Psoas muscle (tissue), 8 donors: Measurements from ENCODE around the gene SMCP. TPM values are rescaled to one million over a fixed set of nuclear protein-coding genes. Genes with fewer than 3 reads are reported as not detected.

Experiments
- ATAC-seq, 4 donors: fragments of 200-7000 bp; cut with Tn5 transposase; one replicate each; pipeline ENCODE4 v1.9.1; 2020; ENCODE audit warnings: moderate library complexity in 3 of 4, mild to moderate bottlenecking in 2 of 4
- DNase-seq, 2 donors: peaks; one replicate each; pipeline ENCODE4 v3.0.0-alpha.2; 2020
- H3K27ac ChIP-seq: fragments of 200-600 bp; one replicate; pipeline ENCODE4 v1.8.0; 2022
- H3K27me3 ChIP-seq, 3 donors: fragments of 200-600 bp in 1 of 3; one replicate each; pipeline versions ENCODE4 v1.6.1 to v1.8.0; 2013 to 2022; ENCODE audit warnings: low read length in 2 of 3, mild to moderate bottlenecking in 2 of 3, moderate library complexity in 1 of 3; ENCODE audit not compliant: insufficient read depth in 3 of 3
- H3K36me3 ChIP-seq, 2 donors: fragments of 200-600 bp in 1 of 2; one replicate each; pipeline versions ENCODE4 v1.6.1 to v1.8.0; 2013 to 2022; ENCODE audit warnings: low read depth in 1 of 2, mild to moderate bottlenecking in 1 of 2, moderate library complexity in 1 of 2; ENCODE audit not compliant: insufficient read depth in 1 of 2
- H3K4me1 ChIP-seq: fragments of 200-600 bp; one replicate; pipeline ENCODE4 v1.8.0; 2022
- H3K4me3 ChIP-seq: fragments of 200-600 bp; one replicate; pipeline ENCODE4 v1.8.0; 2022; ENCODE audit warnings: mild to moderate bottlenecking
- H3K9me3 ChIP-seq: fragments of 200-600 bp; one replicate; pipeline ENCODE4 v1.8.0; 2022
- WGBS, 3 donors: extraction: QIAGEN DNeasy Blood & Tissue Kit; methylation state at CpG; one replicate each; pipeline versions ENCODE4 v1.1.6 to v1.1.7; 2013; 5-methylcytosine and 5-hydroxymethylcytosine counted together
- intact Hi-C, 2 donors: fragments of 100-400 bp; cut with DNase I; formaldehyde crosslinking; loops; one replicate each; pipeline versions ENCODE4 v1.11.0 to v1.14.2; 2022
- long read RNA-seq, 2 donors: library from polyadenylated mRNA; unstranded; transcript quantifications; one replicate each; pipeline ENCODE4 v2.0.0, GENCODE V29; 2021
- polyA plus RNA-seq, 3 donors: library from polyadenylated mRNA; stranded (reverse); fragments of 200-250 nt; gene quantifications; one replicate each; pipeline ENCODE4 v1.2.3, GENCODE V29; 2013
- total RNA-seq, 4 donors: library from RNA; stranded (reverse); fragmentation: NEBNext Ultra II Directional in 2 of 4; extraction: Animal tissue kit (Norgen Biotek cat#: 25700) in 2 of 4; gene quantifications; one replicate each; pipeline versions ENCODE4 v1.2.1 to v1.2.4, GENCODE V29; 2021 to 2023
- TF ChIP-seq, protein P1 (sequence below): fragments of 200-600 bp; IDR thresholded peaks from one replicate; pipeline ENCODE4 v1.8.0; 2022; ENCODE audit warnings: antibody characterized with exemption
- donor health status: healthy with polysubstance abuse.
- donor health status: DM: no; HTN: no; CAD: no; lungs with moderate emphysema.
- donor health status: Bipolar disorder and iron deficiency.
- donor health status: healthy.
- donor health status: DM: yes; HTN: yes; CAD: no.
- donor health status: DM: no; HTN: no; CAD: no.
- donor health status: DM: no; HTN: no; CAD: no.
- donor health status: DM: yes; HTN: yes; CAD: no.

Gene SMCP, protein sequence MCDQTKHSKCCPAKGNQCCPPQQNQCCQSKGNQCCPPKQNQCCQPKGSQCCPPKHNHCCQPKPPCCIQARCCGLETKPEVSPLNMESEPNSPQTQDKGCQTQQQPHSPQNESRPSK
- total RNA-seq = not detected
- not detected for polyA plus RNA-seq
- long read RNA-seq, donor 1 = 0 reads
- long read RNA-seq, donor 2 = 0 reads

GRCh38 chr1:152878042-152878441, at the start of gene SMCP:
Gene SMCP (plus strand): TSS chr1:152878322. CDS start chr1:152884423, 6,101 bp downstream.
- Histone ChIP-seq H3K4me1 (no peaks in the 10 kb centered on the region), H3K9me3 (no peaks in the 10 kb centered on the region), H3K27me3 (no peaks in the 10 kb centered on the region), H3K4me3 (no peak within 1 kb of the TSS), H3K36me3 (no peaks in the 10 kb centered on the region), H3K27ac (no peak within 1 kb of the TSS)
- DNase-seq (no peak), ATAC-seq (no peak)
- intact Hi-C loops = no loop called here
- TF ChIP-seq, protein P1, sequence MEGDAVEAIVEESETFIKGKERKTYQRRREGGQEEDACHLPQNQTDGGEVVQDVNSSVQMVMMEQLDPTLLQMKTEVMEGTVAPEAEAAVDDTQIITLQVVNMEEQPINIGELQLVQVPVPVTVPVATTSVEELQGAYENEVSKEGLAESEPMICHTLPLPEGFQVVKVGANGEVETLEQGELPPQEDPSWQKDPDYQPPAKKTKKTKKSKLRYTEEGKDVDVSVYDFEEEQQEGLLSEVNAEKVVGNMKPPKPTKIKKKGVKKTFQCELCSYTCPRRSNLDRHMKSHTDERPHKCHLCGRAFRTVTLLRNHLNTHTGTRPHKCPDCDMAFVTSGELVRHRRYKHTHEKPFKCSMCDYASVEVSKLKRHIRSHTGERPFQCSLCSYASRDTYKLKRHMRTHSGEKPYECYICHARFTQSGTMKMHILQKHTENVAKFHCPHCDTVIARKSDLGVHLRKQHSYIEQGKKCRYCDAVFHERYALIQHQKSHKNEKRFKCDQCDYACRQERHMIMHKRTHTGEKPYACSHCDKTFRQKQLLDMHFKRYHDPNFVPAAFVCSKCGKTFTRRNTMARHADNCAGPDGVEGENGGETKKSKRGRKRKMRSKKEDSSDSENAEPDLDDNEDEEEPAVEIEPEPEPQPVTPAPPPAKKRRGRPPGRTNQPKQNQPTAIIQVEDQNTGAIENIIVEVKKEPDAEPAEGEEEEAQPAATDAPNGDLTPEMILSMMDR = no peak
- 0 to 7% (median 4%) methylated on average over 1 of the region's 1 CpG for WGBS, 3 donors

GRCh38 chr1:152836870-152837269, 41.3 kb upstream of the SMCP start:
- Histone ChIP-seq H3K4me3 (no peak overlapping the region), H3K36me3 (no peaks in the 10 kb centered on the region), H3K27me3 (no peaks in the 10 kb centered on the region), H3K9me3 (no peaks in the 10 kb centered on the region), H3K27ac (no peak overlapping the region), H3K4me1 (no peaks in the 10 kb centered on the region)
- TF ChIP-seq, protein P1 = no peak
- no peak for ATAC-seq
- 37 to 43% (median 40%) methylated on average over 2 of the region's 2 CpGs for WGBS, 3 donors
- DNase-seq = no peak
- intact Hi-C loops = no loop called here

DNA sequence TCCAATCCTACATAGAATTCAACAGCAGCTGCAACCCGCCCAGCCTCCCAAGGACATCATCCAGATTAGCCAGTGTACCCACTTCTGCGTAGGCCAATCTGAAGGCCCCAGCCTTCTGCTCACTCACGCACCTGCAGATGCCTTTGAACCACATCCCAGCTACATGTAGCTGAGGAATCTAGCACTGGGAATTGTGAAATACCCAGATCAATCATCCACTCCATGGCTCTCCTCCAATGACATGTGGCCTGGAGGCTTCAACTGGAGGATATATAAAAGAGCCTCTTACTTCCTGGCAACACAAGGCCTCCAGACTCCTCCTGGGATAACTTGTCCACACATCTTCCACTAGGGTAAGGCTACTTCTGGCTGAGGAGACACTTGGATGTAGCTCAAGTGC, 35.6 kb upstream of the SMCP start, which contains the start of gene LCE6A:
Gene LCE6A, plus strand, starts transcription at position 301 of the 400 bp plus-strand sequence. CDS start 665 bp downstream, outside the sequence.
- Histone ChIP-seq H3K9me3 (no peaks in the 10 kb centered on the region), H3K4me3 (no peak within 1 kb of the TSS), H3K27ac (no peak within 1 kb of the TSS), H3K27me3 (no peaks in the 10 kb centered on the region), H3K4me1 (no peaks in the 10 kb centered on the region), H3K36me3 (no peaks in the 10 kb centered on the region)
- WGBS, 3 donors = 66 to 83% (median 78%) methylated on average over 3 of the region's 3 CpGs
- no peak for ATAC-seq
- intact Hi-C loops = no loop called here
- TF ChIP-seq, protein P1 = no peak
- no peak for DNase-seq

DNA sequence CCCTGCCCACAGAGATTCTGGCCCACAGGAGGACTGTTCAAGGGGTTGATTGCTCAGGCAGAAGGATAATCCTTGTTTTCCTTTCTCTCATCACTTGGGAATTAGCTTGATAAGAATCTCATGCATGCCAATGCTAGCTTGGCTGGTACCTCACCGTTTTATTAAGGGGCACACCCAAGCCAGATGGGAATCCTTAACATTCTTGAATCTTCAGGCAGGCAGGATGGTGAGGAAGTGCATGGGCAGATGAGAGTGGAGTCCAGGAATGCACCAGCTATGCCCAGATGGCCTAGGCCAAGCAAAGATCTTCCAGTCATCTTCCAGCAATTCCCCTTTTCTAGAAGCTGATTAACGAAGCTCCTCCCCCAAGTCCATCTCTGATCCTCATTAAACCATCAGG, 22.5 kb upstream of the SMCP start:
- intact Hi-C loops = no loop called here
- H3K27ac ChIP-seq = no peak overlapping the region
- no peaks in the 10 kb centered on the region for H3K27me3 ChIP-seq
- H3K4me1 ChIP-seq = no peaks in the 10 kb centered on the region
- no peaks in the 10 kb centered on the region for H3K9me3 ChIP-seq
- TF ChIP-seq, protein P1 = no peak
- DNase-seq (no peak), ATAC-seq (no peak)
- H3K4me3 ChIP-seq = no peak overlapping the region
- WGBS, 3 donors = 31 to 54% (median 40%) methylated on average over 2 of the region's 2 CpGs
- no peaks in the 10 kb centered on the region for H3K36me3 ChIP-seq

- Histone ChIP-seq H3K27ac (no peak overlapping the region), H3K36me3 (no peaks in the 10 kb centered on the region), H3K27me3 (no peaks in the 10 kb centered on the region), H3K4me3 (no peak overlapping the region), H3K4me1 (no peaks in the 10 kb centered on the region), H3K9me3 (no peaks in the 10 kb centered on the region)
- intact Hi-C loops = no loop called here
- DNase-seq = no peak
- ATAC-seq = no peak
- TF ChIP-seq, protein P1 = no peak
- WGBS, 3 donors = 65 to 83% (median 74%) methylated on average over 1 of the region's 1 CpG
Measured at GRCh38 chr1:152858062-152858461, 20.1 kb upstream of the SMCP start.
